CD8-positive, alpha-beta memory T cell (primary cell): ENCODE results near the gene HDGFL2. TPM values are rescaled to one million over a fixed set of nuclear protein-coding genes. Genes with fewer than 3 reads are reported as not detected.

Experiments used
- CTCF ChIA-PET: fragments of 350-600 bp; sonication (Branson Sonifier 250); formaldehyde crosslinking; loops from one replicate; lab custom pipeline; 2021; ENCODE audit warnings: antibody characterized with exemption; lab: Charles Lee
- POLR2A ChIA-PET: fragments of 350-600 bp; sonication (Branson Sonifier 250); formaldehyde crosslinking; loops from one replicate; lab custom pipeline; 2021; ENCODE audit warnings: antibody characterized with exemption; lab: Charles Lee
- DNase-seq, 5 donors: peaks; one replicate each; pipeline versions ENCODE4 v3.0.0 to v3.0.0-alpha.2; 2020 to 2022; ENCODE audit warnings: mixed read lengths in 1 of 5
- H3K27ac ChIP-seq: one replicate; pipeline ENCODE4 v1.7.0; 2013; ENCODE audit warnings: low read depth, mild to moderate bottlenecking, low read length, moderate library complexity
- H3K27me3 ChIP-seq: 2 replicates; pipeline ENCODE4 v1.7.0; 2013; ENCODE audit warnings: low read length, mild to moderate bottlenecking; ENCODE audit not compliant: insufficient read depth, poor library complexity, severe bottlenecking
- H3K36me3 ChIP-seq: 2 replicates; pipeline ENCODE4 v1.7.0; 2013; ENCODE audit warnings: mild to moderate bottlenecking, low read length, moderate library complexity; ENCODE audit not compliant: insufficient read depth
- H3K4me1 ChIP-seq: 2 replicates; pipeline ENCODE4 v1.7.0; 2013; ENCODE audit warnings: mild to moderate bottlenecking, low read length, moderate library complexity; ENCODE audit not compliant: insufficient read depth
- H3K4me3 ChIP-seq: 2 replicates; pipeline ENCODE4 v1.7.0; 2013; ENCODE audit warnings: mild to moderate bottlenecking, low read length
- H3K9me3 ChIP-seq: 2 replicates; pipeline ENCODE4 v1.7.0; 2013; ENCODE audit warnings: mild to moderate bottlenecking, low read length
- H3K27ac Mint-ChIP-seq, 8 donors: one replicate each; pipeline ENCODE4 v1.8.0; 2020 to 2021; ENCODE audit warnings: mixed read lengths in 8 of 8, mild to moderate bottlenecking in 6 of 8, inconsistent platforms in 3 of 8, moderate library complexity in 3 of 8
- H3K27me3 Mint-ChIP-seq, 2 donors: one replicate each; pipeline ENCODE4 v1.8.0; 2020 to 2021; ENCODE audit warnings: mixed read lengths in 2 of 2, mild to moderate bottlenecking in 1 of 2, moderate library complexity in 1 of 2
- H3K36me3 Mint-ChIP-seq, 3 donors: one replicate each; pipeline ENCODE4 v1.8.0; 2020 to 2021; ENCODE audit warnings: mixed read lengths in 3 of 3, inconsistent platforms in 1 of 3, mild to moderate bottlenecking in 1 of 3
- H3K4me1 Mint-ChIP-seq, 3 donors: one replicate each; pipeline ENCODE4 v1.8.0; 2020 to 2021; ENCODE audit warnings: mixed read lengths in 3 of 3, inconsistent platforms in 1 of 3, mild to moderate bottlenecking in 1 of 3
- H3K4me3 Mint-ChIP-seq, 7 donors: one replicate each; pipeline ENCODE4 v1.8.0; 2020 to 2021; ENCODE audit warnings: mixed read lengths in 7 of 7, mild to moderate bottlenecking in 6 of 7, moderate library complexity in 4 of 7, inconsistent platforms in 2 of 7
- H3K9me3 Mint-ChIP-seq, 5 donors: one replicate each; pipeline ENCODE4 v1.8.0; 2020 to 2022; ENCODE audit warnings: mixed read lengths in 5 of 5, mild to moderate bottlenecking in 3 of 5, moderate library complexity in 2 of 5, inconsistent platforms in 1 of 5
- polyA plus RNA-seq: library from polyadenylated mRNA; unstranded; fragments of 300-500 nt; fragmentation: Illumina TruSeq; gene quantifications from one replicate; pipeline ENCODE4 v1.2.3, GENCODE V29; 2021
- total RNA-seq, 2 experiments: library from RNA; stranded (reverse); gene quantifications; one replicate each; pipeline ENCODE4 v1.2.3, GENCODE V29; 2021

The HDGFL2 gene
- total and polyA plus RNA-seq, 3 experiments from 2014 or later: 24.9 to 45.4 (median 42.7) TPM

- no peaks in the 10 kb centered on the region for H3K9me3 Mint-ChIP-seq
- no peak overlapping the region for H3K27ac ChIP-seq
- H3K36me3 ChIP-seq: no peaks in the 10 kb centered on the region
- H3K9me3 ChIP-seq: no peaks in the 10 kb centered on the region
- no peaks in the 10 kb centered on the region for H3K27me3 Mint-ChIP-seq
- no peak for DNase-seq
- H3K4me3 ChIP-seq: no peak overlapping the region
- peak overlapping the region in 2 of 7 donors; percentile 59 to 87 for H3K4me3 Mint-ChIP-seq
- peak overlapping the region in 6 of 8 donors; percentile 20 to 89 (median 56) for H3K27ac Mint-ChIP-seq
- H3K27me3 ChIP-seq: no peaks in the 10 kb centered on the region
- H3K36me3 Mint-ChIP-seq: peaks cover 0 to 25% (median 2%) of the 10 kb centered on the region in 3 donors
- ChIA-PET CTCF (no interaction called here), POLR2A (no interaction called here)
- no peaks in the 10 kb centered on the region for H3K4me1 ChIP-seq
- H3K4me1 Mint-ChIP-seq: peaks cover 0 to 5% (median 0%) of the 10 kb centered on the region in 3 donors
Measured at GRCh38 chr19:4441994-4442818, 29.9 kb upstream of the HDGFL2 start.

GRCh38 chr19:4442819-4443146 lies 29.3 kb upstream of the HDGFL2 start:
- Histone ChIP-seq H3K27ac (no peak overlapping the region), H3K36me3 (no peaks in the 10 kb centered on the region), H3K4me1 (no peaks in the 10 kb centered on the region), H3K27me3 (no peaks in the 10 kb centered on the region), H3K9me3 (no peaks in the 10 kb centered on the region), H3K4me3 (no peak overlapping the region)
- no peak for DNase-seq
- no peaks in the 10 kb centered on the region for H3K9me3 Mint-ChIP-seq
- H3K4me3 Mint-ChIP-seq: no peak overlapping the region
- peak overlapping the region in 1 of 8 donors; percentile 29 for H3K27ac Mint-ChIP-seq
- peaks cover 0 to 5% (median 0%) of the 10 kb centered on the region in 3 donors for H3K4me1 Mint-ChIP-seq
- CTCF ChIA-PET: no interaction called here
- peaks cover 0 to 29% (median 2%) of the 10 kb centered on the region in 3 donors for H3K36me3 Mint-ChIP-seq
- no peaks in the 10 kb centered on the region for H3K27me3 Mint-ChIP-seq
- POLR2A ChIA-PET: no interaction called here

DNA sequence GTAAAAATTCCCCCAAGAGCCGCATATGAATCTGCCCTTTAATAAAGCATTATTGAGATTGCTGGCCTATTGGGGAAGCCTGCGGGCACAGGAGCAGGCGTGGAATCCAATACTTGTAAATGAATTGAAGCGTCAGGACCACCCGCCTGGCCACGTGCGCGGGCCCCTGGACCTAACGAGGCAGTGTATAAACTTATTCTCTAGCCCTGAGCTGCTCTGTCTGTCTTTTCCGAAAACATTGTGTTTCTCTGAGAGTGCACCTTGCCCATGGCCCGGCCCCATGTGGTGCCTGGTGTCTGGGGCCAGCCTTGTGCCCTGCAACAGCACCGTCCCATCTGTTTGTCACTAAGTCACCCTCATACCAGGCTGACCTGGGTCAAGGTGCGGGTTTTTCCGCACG lies 28.9 kb upstream of the HDGFL2 start:
- Histone ChIP-seq H3K27me3 (no peaks in the 10 kb centered on the region), H3K4me1 (no peaks in the 10 kb centered on the region), H3K27ac (no peak overlapping the region), H3K36me3 (no peaks in the 10 kb centered on the region), H3K9me3 (no peaks in the 10 kb centered on the region), H3K4me3 (no peak overlapping the region)
- Mint-ChIP-seq H3K4me3 (no peak overlapping the region), H3K27me3 (no peaks in the 10 kb centered on the region), H3K27ac (peak overlapping the region in 1 of 8 donors; percentile 29), H3K9me3 (no peaks in the 10 kb centered on the region), H3K36me3 (peaks cover 0 to 31% (median 0%) of the 10 kb centered on the region in 3 donors), H3K4me1 (peaks cover 0 to 5% (median 0%) of the 10 kb centered on the region in 3 donors)
- ChIA-PET POLR2A (no interaction called here), CTCF (no interaction called here)
- DNase-seq: no peak

- Histone ChIP-seq H3K27ac (no peak overlapping the region), H3K4me1 (no peaks in the 10 kb centered on the region), H3K36me3 (no peaks in the 10 kb centered on the region), H3K27me3 (no peaks in the 10 kb centered on the region), H3K4me3 (no peak overlapping the region), H3K9me3 (no peaks in the 10 kb centered on the region)
- Mint-ChIP-seq H3K27me3 (no peaks in the 10 kb centered on the region), H3K9me3 (no peaks in the 10 kb centered on the region), H3K4me3 (no peak overlapping the region), H3K36me3 (peaks cover 0 to 40% (median 0%) of the 10 kb centered on the region in 3 donors), H3K4me1 (peaks cover 0 to 5% (median 0%) of the 10 kb centered on the region in 3 donors), H3K27ac (peak overlapping the region in 1 of 8 donors; percentile 27)
- no peak for DNase-seq
- ChIA-PET CTCF (no interaction called here), POLR2A (no interaction called here)
Measured at GRCh38 chr19:4443966-4444764, 27.9 kb upstream of the HDGFL2 start.

GRCh38 chr19:4444765-4445741 lies 27.0 kb upstream of the HDGFL2 start:
- H3K9me3 Mint-ChIP-seq: no peaks in the 10 kb centered on the region
- no peak overlapping the region for H3K4me3 Mint-ChIP-seq
- H3K27ac Mint-ChIP-seq: peak overlapping the region in 1 of 8 donors; percentile 27
- Histone ChIP-seq H3K9me3 (no peaks in the 10 kb centered on the region), H3K4me1 (no peaks in the 10 kb centered on the region), H3K4me3 (no peak overlapping the region), H3K36me3 (no peaks in the 10 kb centered on the region), H3K27ac (no peak overlapping the region), H3K27me3 (no peaks in the 10 kb centered on the region)
- peaks cover 0 to 44% (median 3%) of the 10 kb centered on the region in 3 donors for H3K36me3 Mint-ChIP-seq
- ChIA-PET POLR2A (interaction anchor here (0.5 kb wide), 1 partner anchor 26 kb away, joined by 7 read pairs; no protein-coding TSS in a partner anchor), CTCF (no interaction called here)
- H3K4me1 Mint-ChIP-seq: peaks cover 0 to 5% (median 0%) of the 10 kb centered on the region in 3 donors
- no peak for DNase-seq
- H3K27me3 Mint-ChIP-seq: no peaks in the 10 kb centered on the region

DNA sequence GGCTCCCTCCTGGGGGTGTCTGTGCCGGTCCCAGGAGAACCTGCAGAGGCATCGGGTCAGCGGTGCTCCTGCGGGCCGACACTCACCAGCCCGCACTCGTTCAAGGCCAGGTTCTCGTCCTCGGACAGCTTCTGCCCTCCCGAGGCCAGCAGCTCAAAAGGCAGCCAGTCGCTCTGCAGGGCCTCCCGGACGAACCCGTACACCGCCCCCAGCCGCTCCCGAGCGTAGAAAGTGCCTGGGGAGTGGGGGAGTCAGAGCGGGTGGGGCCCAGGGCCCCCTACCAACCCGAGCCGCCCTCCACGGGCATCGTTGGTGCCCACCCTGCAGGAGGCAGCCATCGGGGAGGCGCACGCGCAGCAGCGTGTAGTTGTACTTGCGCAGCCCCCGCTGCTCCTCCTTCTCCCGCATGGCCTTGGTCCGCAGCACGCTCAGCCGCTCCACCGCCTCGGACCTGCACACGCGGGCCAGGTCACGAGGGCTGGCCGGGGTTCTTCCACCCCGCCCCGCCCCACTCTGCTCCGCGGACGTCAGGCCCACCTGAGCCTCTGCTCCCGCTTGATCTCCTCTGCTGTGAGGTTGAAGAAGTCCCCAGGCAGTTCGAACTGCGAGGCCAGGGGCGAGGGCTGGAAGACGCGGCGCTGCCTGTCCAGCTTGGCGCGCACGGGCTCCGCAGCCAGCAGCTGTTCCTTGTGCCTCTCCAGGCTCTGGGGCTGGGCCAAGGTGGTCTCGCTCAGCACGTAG lies 26.0 kb upstream of the HDGFL2 start:
- DNase-seq: no peak
- Histone ChIP-seq H3K4me3 (no peak overlapping the region), H3K27me3 (no peaks in the 10 kb centered on the region), H3K4me1 (no peaks in the 10 kb centered on the region), H3K9me3 (no peaks in the 10 kb centered on the region), H3K27ac (no peak overlapping the region), H3K36me3 (peaks cover 3% of the 10 kb centered on the region)
- Mint-ChIP-seq H3K9me3 (no peaks in the 10 kb centered on the region), H3K4me1 (peaks cover 0 to 5% (median 4%) of the 10 kb centered on the region in 3 donors), H3K27ac (no peak overlapping the region), H3K4me3 (no peak overlapping the region), H3K36me3 (peaks cover 0 to 53% (median 5%) of the 10 kb centered on the region in 3 donors), H3K27me3 (no peaks in the 10 kb centered on the region)
- ChIA-PET POLR2A (interaction anchor here (0.5 kb wide), 1 partner anchor 27 kb away, joined by 7 read pairs; no protein-coding TSS in a partner anchor), CTCF (no interaction called here)

- H3K27ac Mint-ChIP-seq: no peak overlapping the region
- POLR2A ChIA-PET: no interaction called here
Measured at GRCh38 chr19:4446704-4447200, 25.3 kb upstream of the HDGFL2 start.

More at GRCh38 chr19:4446704-4447200, 25.3 kb upstream of the HDGFL2 start:
- H3K4me3 ChIP-seq: no peak overlapping the region
- H3K9me3 ChIP-seq: no peaks in the 10 kb centered on the region
- no peak overlapping the region for H3K27ac ChIP-seq
- CTCF ChIA-PET: no interaction called here
- H3K9me3 Mint-ChIP-seq: no peaks in the 10 kb centered on the region
- no peaks in the 10 kb centered on the region for H3K27me3 ChIP-seq
- H3K4me3 Mint-ChIP-seq: no peak overlapping the region
- no peak for DNase-seq
- peaks cover 0 to 5% (median 4%) of the 10 kb centered on the region in 3 donors for H3K4me1 Mint-ChIP-seq
- H3K4me1 ChIP-seq: no peaks in the 10 kb centered on the region
- H3K27me3 Mint-ChIP-seq: no peaks in the 10 kb centered on the region
- H3K36me3 Mint-ChIP-seq: peaks cover 0 to 59% (median 5%) of the 10 kb centered on the region in 3 donors
- H3K36me3 ChIP-seq: peaks cover 3% of the 10 kb centered on the region
